NT2/D1 (cell line): ENCODE results near the gene TTC31.
A peak's percentile ranks its signal among the peaks of the same experiment; 100 is the strongest.

ENCODE experiments used
- DNase-seq: peaks from one replicate; pipeline ENCODE4 v3.0.0-alpha.2; 2011; ENCODE audit warnings: low read depth, low spot score
- H3K27me3 ChIP-seq: 2 replicates; pipeline ENCODE4 v1.6.0; 2011; ENCODE audit warnings: mild to moderate bottlenecking; ENCODE audit not compliant: insufficient read length, insufficient read depth
- H3K36me3 ChIP-seq: 2 replicates; pipeline ENCODE4 v1.6.1; 2011; ENCODE audit warnings: mild to moderate bottlenecking, low read length, mixed read lengths; ENCODE audit not compliant: insufficient read depth, insufficient read length
- H3K4me1 ChIP-seq: 2 replicates; pipeline ENCODE4 v1.5.1; 2011; ENCODE audit not compliant: insufficient read depth, insufficient read length
- H3K4me3 ChIP-seq: 2 replicates; pipeline ENCODE4 v1.5.1; 2011; ENCODE audit warnings: low read depth; ENCODE audit not compliant: insufficient read length
- H3K9ac ChIP-seq: 2 replicates; pipeline ENCODE4 v1.6.0; 2011; ENCODE audit warnings: low read depth; ENCODE audit not compliant: insufficient read length
- H3K9me3 ChIP-seq: 2 replicates; pipeline ENCODE4 v1.5.1; 2011; ENCODE audit warnings: mild to moderate bottlenecking, low read length; ENCODE audit not compliant: insufficient read depth
- SUZ12 ChIP-seq: IDR thresholded peaks from 2 replicates; pipeline ENCODE4 v1.6.1; 2011; ENCODE audit not compliant: insufficient read length, insufficient read depth; ENCODE audit errors: extremely low read depth
- YY1 ChIP-seq: IDR thresholded peaks from 2 replicates; pipeline ENCODE4 v1.6.1; 2011; ENCODE audit not compliant: insufficient read length, insufficient read depth
- ZNF274 ChIP-seq: IDR thresholded peaks from 2 replicates; pipeline ENCODE4 v1.6.1; 2011; ENCODE audit warnings: mild to moderate bottlenecking, low read depth, low read length

Gene TTC31

GRCh38 chr2:74501335-74502071 lies 18.6 kb downstream of the TTC31 start:
- H3K36me3 ChIP-seq: peaks cover 16% of the 10 kb centered on the region

GRCh38 chr2:74502147-74502719 lies 19.4 kb downstream of the TTC31 start:
- Histone ChIP-seq H3K4me1 (peaks cover 31% of the 10 kb centered on the region), H3K27me3 (peaks cover 71% of the 10 kb centered on the region), H3K4me3 (peak overlapping the region; percentile 57), H3K9ac (peak overlapping the region; percentile 79), H3K36me3 (peaks cover 18% of the 10 kb centered on the region), H3K9me3 (no peaks in the 10 kb centered on the region)
- no peak for DNase-seq
- TF ChIP-seq YY1 (no peak), SUZ12 (no peak), ZNF274 (no peak)

More at GRCh38 chr2:74501335-74502071, 18.6 kb downstream of the TTC31 start:
- H3K4me1 ChIP-seq: peaks cover 31% of the 10 kb centered on the region
- H3K9me3 ChIP-seq: no peaks in the 10 kb centered on the region
- peaks cover 79% of the 10 kb centered on the region for H3K27me3 ChIP-seq
- no peak overlapping the region for H3K4me3 ChIP-seq
- no peak overlapping the region for H3K9ac ChIP-seq
- TF ChIP-seq ZNF274 (no peak), SUZ12 (no peak), YY1 (no peak)
- DNase-seq: no peak

- H3K4me1 ChIP-seq: peaks cover 28% of the 10 kb centered on the region
- peak overlapping the region; percentile 79 for H3K9ac ChIP-seq
- peaks cover 65% of the 10 kb centered on the region for H3K27me3 ChIP-seq
- H3K36me3 ChIP-seq: peaks cover 18% of the 10 kb centered on the region
- no peak for TF ChIP-seq ZNF274
- TF ChIP-seq SUZ12: no peak
- TF ChIP-seq YY1: no peak
- H3K4me3 ChIP-seq: peak overlapping the region; percentile 57
- no peak for DNase-seq
- H3K9me3 ChIP-seq: no peaks in the 10 kb centered on the region
Measured at GRCh38 chr2:74502720-74503505, 20.0 kb downstream of the TTC31 start.

GRCh38 chr2:74503506-74504475 lies 20.9 kb downstream of the TTC31 start:
- Histone ChIP-seq H3K27me3 (peaks cover 56% of the 10 kb centered on the region), H3K4me1 (peaks cover 23% of the 10 kb centered on the region), H3K4me3 (peak overlapping the region; percentile 57), H3K9me3 (no peaks in the 10 kb centered on the region), H3K36me3 (peaks cover 18% of the 10 kb centered on the region), H3K9ac (peak overlapping the region; percentile 79)
- DNase-seq: no peak
- TF ChIP-seq YY1 (no peak), ZNF274 (no peak), SUZ12 (no peak)

GRCh38 chr2:74504591-74504990 lies 21.7 kb downstream of the TTC31 start:
- Histone ChIP-seq H3K9ac (no peak overlapping the region), H3K4me1 (peaks cover 22% of the 10 kb centered on the region), H3K9me3 (no peaks in the 10 kb centered on the region), H3K27me3 (peaks cover 48% of the 10 kb centered on the region), H3K4me3 (no peak overlapping the region), H3K36me3 (peaks cover 18% of the 10 kb centered on the region)
- DNase-seq: no peak
- TF ChIP-seq YY1: no peak

GRCh38 chr2:74505448-74506246 lies 22.8 kb downstream of the TTC31 start:
- no peak for TF ChIP-seq YY1
- no peak for TF ChIP-seq SUZ12
- no peak for TF ChIP-seq ZNF274
- Histone ChIP-seq H3K9me3 (no peaks in the 10 kb centered on the region), H3K9ac (no peak overlapping the region), H3K36me3 (peaks cover 18% of the 10 kb centered on the region), H3K4me3 (no peak overlapping the region), H3K27me3 (peaks cover 42% of the 10 kb centered on the region), H3K4me1 (peaks cover 19% of the 10 kb centered on the region)
- no peak for DNase-seq
